ENCODE results near the gene C17orf58. TPM values are rescaled to one million over a fixed set of nuclear protein-coding genes. Genes with fewer than 3 reads are reported as not detected.
"Not testable (repeated sequence)": the region's sequence is repeated elsewhere in the genome, so short reads cannot be mapped to it uniquely, and the experiment has no call there.

The C17orf58 gene
- total and polyA plus RNA-seq, 9 of the 15 experiments (the other 6 are each of a cell fraction or from before 2014, with no cell fraction given) = 8.6 to 37.4 (median 27.6) TPM

DNA sequence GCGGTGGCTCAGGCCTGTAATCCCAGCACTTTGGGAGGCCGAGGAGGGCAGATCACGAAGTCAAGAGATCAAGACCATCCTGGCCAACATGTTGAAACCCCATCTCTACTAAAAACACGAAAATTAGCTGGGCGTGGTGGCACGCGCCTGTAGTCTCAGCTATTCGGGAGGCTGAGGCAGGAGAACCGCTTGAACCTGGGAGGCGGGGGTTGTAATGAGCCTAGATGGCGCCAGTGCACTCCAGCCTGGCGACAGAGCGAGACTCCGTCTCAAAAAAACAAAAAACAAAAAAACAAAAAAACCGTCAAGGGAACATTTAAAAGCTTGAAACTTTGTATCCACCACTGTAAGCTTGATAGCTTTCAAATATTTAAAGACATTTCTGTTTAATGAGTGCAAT, 26.3 kb upstream of the C17orf58 start:
- H3K9ac ChIP-seq (ENCODE audit: insufficient read depth in 1 of 2, low read depth in 2 of 2, low read length in 2 of 2); H3K36me3 ChIP-seq (ENCODE audit: control insufficient read depth, insufficient read depth, low read length); H3K9me1 ChIP-seq (ENCODE audit: control insufficient read depth, insufficient read depth, low read length); H2AFZ ChIP-seq (ENCODE audit: low read depth, low read length); DNase-seq (ENCODE audit: extremely low read depth in 1 of 4, low spot score in 3 of 4); in situ Hi-C loops (cut with MboI); H3K9me3 ChIP-seq (replicated peaks; ENCODE audit: control insufficient read depth, insufficient read depth, low read depth, low read length); H3K79me2 ChIP-seq (ENCODE audit: control insufficient read depth, insufficient read depth, low read length); H3K27me3 ChIP-seq (ENCODE audit: control insufficient read depth in 2 of 2, insufficient read depth in 2 of 2, low read length in 2 of 2); H3K4me1 ChIP-seq (replicated peaks in 1 of 2; ENCODE audit: control insufficient read depth in 2 of 2, insufficient read depth in 2 of 2, low read length in 2 of 2); CTCF ChIA-PET (ENCODE audit: low intra/inter-chr PET ratio); intact Hi-C loops (cut with micrococcal nuclease); H3K27ac ChIP-seq (ENCODE audit: extremely low read depth, low read depth, low read length); H3K4me2 ChIP-seq (ENCODE audit: insufficient read depth, low read length); ATAC-seq; H4K20me1 ChIP-seq (replicated peaks; ENCODE audit: control insufficient read depth, insufficient read depth, low read length); FAIRE-seq; H3K4me3 ChIP-seq; BruUV-seq (replicated peaks): not testable (repeated sequence)
- TF ChIP-seq CC2D1A (IDR thresholded peaks at IDR 0.05) (0 out of 2 replicates have a peak, but pooled peaks have one; percentile 50), RAD21 (CRISPR knock-in tag; conservative IDR thresholded peaks at IDR 0.05 in 1 of 2, IDR thresholded peaks at IDR 0.05 in 1 of 2) (peak in 1 of 2 experiments; percentile 11; a peak in 1 of 4 replicates), ZBTB33 (CRISPR knock-in tag; IDR thresholded peaks at IDR 0.05) (peak; percentile 89)
- POLR2A ChIA-PET = interaction anchor here (1.1 kb wide), 1 partner anchor 14 kb away, joined by 3 read pairs; no protein-coding TSS in a partner anchor
- WGBS (ENCODE audit: insufficient coverage, low coverage, missing lambda C conversion rate) = 87% methylated on average over 15 of the region's 15 CpGs
